ENCODE measurements around the gene SYT8.

SYT8 gene

GRCh38 chr11:1839924-1840779, 5.4 kb downstream of the SYT8 start:
- TF ChIP-seq CTCF (IDR thresholded peaks at IDR 0.05; ENCODE audit: insufficient read depth, low read length), result peak; percentile 3
- peak; percentile 60 for TF ChIP-seq POLR2AphosphoS5 (IDR thresholded peaks at IDR 0.05; ENCODE audit: low read depth)
- no peak for TF ChIP-seq GABPA (IDR thresholded peaks at IDR 0.05; ENCODE audit: low read depth)
- peak; percentile 100 for TF ChIP-seq SPI1 (IDR thresholded peaks at IDR 0.05; ENCODE audit: borderline replicate concordance, low read depth)

GRCh38 chr11:1840780-1841480, 6.1 kb downstream of the SYT8 start:
- DNase-seq (ENCODE audit: low read depth in 1 of 2, low spot score in 1 of 2), result no peak
- TF ChIP-seq POLR2AphosphoS5 (IDR thresholded peaks at IDR 0.05; ENCODE audit: low read depth), result no peak
- no peak for TF ChIP-seq CTCF (IDR thresholded peaks at IDR 0.05; ENCODE audit: insufficient read depth, low read length)
- no peak for TF ChIP-seq REST (IDR thresholded peaks at IDR 0.05; ENCODE audit: insufficient replicate concordance, low read depth)
- no peak for TF ChIP-seq GABPA (IDR thresholded peaks at IDR 0.05; ENCODE audit: low read depth)
- TF ChIP-seq SPI1 (IDR thresholded peaks at IDR 0.05; ENCODE audit: borderline replicate concordance, low read depth), result no peak
- Histone ChIP-seq H3K4me3 (replicated peaks; ENCODE audit: insufficient read depth, low read length) (peak overlapping the region; percentile 42), H3K27me3 (ENCODE audit: insufficient read depth, poor library complexity, severe bottlenecking) (no peaks in the 10 kb centered on the region), H3K27ac (replicated peaks) (peak overlapping the region; percentile 70)

More at GRCh38 chr11:1839924-1840779, 5.4 kb downstream of the SYT8 start:
- DNase-seq (ENCODE audit: low read depth in 1 of 2, low spot score in 1 of 2), result peak; percentile 70 to 91
- H3K4me3 ChIP-seq (replicated peaks; ENCODE audit: insufficient read depth, low read length), result peak overlapping the region; percentile 42
- peak overlapping the region; percentile 70 for H3K27ac ChIP-seq (replicated peaks)
- peaks cover 3% of the 10 kb centered on the region for H3K27me3 ChIP-seq (ENCODE audit: insufficient read depth, poor library complexity, severe bottlenecking)

GRCh38 chr11:1841511-1842148, 6.8 kb downstream of the SYT8 start:
- no peak overlapping the region for H3K27ac ChIP-seq (replicated peaks)
- no peak overlapping the region for H3K4me3 ChIP-seq (replicated peaks; ENCODE audit: insufficient read depth, low read length)
- DNase-seq (ENCODE audit: low read depth in 1 of 2, low spot score in 1 of 2), result no peak
- H3K27me3 ChIP-seq (ENCODE audit: insufficient read depth, poor library complexity, severe bottlenecking), result no peaks in the 10 kb centered on the region
- TF ChIP-seq REST (IDR thresholded peaks at IDR 0.05; ENCODE audit: insufficient replicate concordance, low read depth), result no peak
- TF ChIP-seq SPI1 (IDR thresholded peaks at IDR 0.05; ENCODE audit: borderline replicate concordance, low read depth), result no peak
- no peak for TF ChIP-seq POLR2AphosphoS5 (IDR thresholded peaks at IDR 0.05; ENCODE audit: low read depth)
- TF ChIP-seq CTCF (IDR thresholded peaks at IDR 0.05; ENCODE audit: insufficient read depth, low read length), result no peak
- TF ChIP-seq GABPA (IDR thresholded peaks at IDR 0.05; ENCODE audit: low read depth), result no peak

All from HL-60 (cell line).